GF-D8 (cell line): Measurements from ENCODE around the gene YES1.
"Not testable (repeated sequence)": the region's sequence is repeated elsewhere in the genome, so short reads cannot be mapped to it uniquely, and the experiment has no call there.

Experiments used
- DNase-seq: peaks from one replicate; lab custom pipeline; 2025; lab: John Stamatoyannopoulos, UW

The YES1 gene

DNA sequence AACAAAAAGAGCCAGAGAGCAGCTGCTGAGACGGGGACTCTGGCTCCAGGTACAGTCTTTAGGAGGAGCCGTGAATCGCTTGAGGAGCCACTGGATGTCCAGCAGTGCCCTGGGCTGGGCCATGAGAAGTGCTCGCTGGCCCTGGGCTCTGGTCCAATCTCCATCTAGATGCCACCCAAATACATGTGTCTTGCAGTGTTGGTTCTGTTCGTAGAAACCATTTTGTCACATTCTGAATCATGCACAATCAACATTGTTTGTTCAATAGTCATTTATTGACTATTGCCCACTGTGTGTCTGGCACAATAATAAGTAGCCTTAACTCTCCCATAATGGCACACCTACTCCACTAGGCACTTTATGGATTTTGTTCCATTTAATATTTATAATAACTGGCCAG is 128.5 kb downstream of the YES1 start:
- DNase-seq, result no peak

DNA sequence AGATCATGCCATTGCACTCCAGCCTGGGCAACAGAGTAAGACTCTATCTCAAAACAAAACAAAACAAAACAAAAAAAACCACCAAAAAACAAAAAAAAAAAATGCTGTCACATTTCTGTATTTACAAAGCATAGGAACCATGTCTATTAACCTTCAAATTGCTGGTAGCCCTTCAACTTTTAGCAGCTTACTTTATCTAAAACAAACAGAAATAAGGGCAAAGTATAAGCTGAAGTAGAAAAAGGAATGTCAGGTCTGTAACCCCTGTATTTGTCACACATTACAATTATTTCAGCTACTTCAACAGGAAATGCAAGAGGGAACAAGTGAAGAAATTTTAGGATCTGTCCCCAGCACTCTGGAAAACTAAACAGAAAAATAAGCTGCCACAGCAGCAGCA is 129.2 kb downstream of the YES1 start:
- DNase-seq, result no peak

DNA sequence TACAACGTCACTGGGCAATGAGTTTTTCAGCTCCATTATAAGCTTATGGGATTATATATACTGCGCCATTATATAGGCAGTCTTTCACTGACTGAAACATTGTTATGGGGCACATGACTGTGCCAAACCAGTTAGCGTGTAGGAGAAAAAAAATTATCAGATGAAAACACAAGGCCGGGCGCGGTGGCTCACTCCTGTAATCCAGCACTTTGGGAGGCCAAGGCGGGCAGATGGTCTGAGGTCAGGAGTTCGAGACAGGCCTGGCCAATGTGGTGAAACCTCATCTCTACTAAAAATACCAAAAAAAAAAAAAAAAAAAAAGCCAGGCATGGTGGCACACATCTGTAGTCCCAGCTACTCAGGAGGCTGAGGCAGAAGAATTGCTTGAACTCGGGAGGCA is 129.6 kb downstream of the YES1 start:
- DNase-seq, result not testable (repeated sequence)

DNA sequence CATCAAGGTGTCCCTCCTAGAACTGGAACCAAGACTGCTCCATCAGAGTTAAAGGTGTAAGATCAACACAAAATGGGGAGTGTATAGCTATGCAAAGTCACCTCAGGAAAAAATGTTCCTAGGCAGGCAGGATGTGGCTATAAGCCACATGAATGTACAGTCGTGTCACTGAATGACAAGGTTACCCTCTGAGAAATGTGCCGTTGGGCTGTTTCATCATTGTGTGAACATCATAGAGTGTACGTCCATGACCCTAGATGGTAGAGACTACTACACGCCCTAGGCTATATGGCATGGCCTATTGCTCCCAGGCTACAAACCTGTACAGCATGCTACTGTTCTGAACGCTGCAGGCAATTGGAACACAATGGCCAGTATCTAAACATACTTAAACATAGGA is 130.1 kb downstream of the YES1 start:
- no peak for DNase-seq

DNA sequence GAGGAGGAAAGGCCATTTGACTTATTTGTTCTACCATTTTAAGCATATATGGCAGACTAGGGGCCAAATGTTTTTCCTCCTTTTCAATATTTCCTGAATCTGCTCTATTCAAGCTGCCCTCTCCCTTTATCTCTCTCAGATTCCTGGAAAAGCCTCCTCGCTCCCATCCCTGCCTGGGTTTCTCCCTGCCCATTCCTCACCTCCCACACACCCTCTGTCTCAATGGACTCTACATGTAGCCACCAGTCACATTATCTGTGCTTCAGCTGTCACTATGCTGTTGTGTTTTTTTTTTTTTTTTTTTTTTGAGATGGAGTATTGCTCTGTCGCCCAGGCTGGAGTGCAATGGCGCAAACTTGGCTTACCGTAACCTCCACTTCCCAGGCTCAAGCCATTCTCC is 131.7 kb downstream of the YES1 start:
- no peak for DNase-seq

DNA sequence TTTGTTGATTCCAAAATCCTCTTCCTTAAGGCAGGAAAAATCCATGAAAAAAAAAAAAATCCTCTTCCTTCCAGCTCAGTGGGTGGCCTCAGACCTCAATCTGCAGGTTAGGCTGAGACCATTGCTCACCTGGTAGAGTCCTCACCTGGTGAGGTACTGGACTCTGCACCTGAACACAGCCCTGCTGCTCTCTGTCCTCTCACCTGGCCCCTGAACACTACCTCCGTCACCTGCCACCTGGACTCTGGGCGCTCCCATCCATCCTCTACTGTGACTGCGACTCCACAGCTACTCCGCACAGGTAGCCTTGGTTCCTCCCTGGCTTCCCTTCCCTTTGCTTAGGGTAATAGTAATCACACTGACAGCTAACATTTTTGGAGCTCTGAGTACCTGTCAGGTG is 132.5 kb downstream of the YES1 start:
- no peak for DNase-seq

DNA sequence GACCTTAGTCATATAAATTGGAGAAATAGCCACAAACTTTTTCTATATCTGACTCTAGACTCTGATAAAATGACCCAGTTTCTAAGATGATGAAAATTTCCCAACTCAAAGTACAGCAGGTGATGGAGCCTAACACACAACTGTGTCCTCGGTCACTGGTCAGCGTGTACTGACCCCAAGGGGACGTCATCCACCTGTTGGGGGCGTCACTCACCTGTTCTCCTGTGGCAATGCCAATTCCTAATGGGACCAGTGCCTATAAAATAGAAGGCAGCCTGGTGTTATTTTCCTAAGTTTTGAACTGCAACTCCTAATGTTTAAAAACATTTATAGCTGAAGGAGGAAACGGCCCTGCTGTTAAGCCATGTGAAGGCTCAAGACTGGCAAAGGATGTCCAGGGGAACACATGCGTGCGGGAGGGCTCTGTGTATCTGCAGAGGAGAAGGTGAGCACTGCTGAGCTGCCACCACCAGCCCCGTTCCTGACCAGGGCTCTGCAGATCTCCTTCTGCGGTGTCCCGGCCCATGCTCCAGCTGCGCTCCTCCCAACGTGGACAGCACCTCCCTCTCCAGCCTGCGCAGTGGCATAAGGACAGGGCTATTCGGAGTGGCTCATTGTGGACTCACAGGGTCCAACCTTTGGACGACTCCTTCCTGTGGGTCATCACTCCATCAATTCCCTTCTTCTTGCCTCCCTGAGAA is 133.4 kb downstream of the YES1 start:
- DNase-seq, result no peak

DNA sequence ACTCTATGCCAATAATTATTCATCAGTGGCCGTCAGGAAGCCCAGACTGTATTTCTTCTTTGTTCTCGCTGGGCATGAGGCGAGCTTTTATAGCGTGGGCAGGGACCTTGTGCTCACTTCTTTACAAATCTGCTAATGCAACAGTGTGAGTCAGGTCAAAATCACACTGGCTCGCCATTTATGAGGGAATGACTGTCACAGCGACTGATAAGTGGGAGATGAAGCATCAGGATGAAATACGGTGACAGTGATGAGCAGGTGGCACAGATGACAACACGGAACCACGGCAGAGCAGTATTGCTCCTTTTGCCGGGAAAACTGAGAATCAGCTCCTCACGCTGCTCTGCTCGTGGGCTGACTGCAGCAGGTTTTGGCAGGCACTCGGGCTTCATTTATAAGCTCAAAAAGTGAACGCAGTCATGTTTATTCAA is 134.1 kb downstream of the YES1 start:
- DNase-seq, result no peak

DNA sequence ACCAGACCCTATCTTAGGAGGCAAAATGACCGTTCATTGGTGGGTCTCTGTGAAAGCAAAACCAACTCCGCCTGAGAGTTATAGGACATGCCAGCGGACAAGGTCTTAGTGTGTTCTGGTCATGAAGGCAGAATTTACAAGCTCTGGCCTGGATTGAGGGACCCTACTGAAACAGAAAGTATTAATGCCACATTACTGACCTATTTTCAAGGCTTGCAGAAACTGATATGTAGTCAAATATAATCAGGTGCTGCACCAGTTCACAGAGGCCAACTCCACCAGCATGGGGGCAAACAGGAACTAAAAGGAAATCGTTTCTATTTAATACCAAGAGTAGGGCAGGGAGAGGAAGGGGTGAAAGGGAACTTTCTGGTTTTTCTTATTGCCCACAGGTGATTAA is 134.9 kb downstream of the YES1 start:
- no peak for DNase-seq

DNA sequence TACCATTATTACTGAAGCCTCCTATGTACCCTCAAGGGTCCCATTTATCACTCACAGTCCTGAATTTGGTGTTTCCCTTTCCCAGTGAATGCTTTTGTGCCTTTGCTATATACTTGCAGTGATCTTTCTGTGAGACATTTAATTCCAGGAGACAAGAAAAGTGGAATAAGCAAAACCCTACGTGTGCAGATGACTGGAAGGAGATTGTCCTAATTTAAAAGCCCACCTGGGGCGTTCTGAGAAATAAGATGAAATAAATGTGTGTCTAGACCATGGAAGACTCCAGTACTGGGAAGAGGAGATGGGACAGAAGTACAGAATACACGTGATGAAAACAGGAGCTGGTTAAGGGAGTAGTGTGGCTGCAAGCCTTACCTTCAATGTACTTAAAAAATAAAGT is 135.3 kb downstream of the YES1 start:
- DNase-seq, result no peak

DNA sequence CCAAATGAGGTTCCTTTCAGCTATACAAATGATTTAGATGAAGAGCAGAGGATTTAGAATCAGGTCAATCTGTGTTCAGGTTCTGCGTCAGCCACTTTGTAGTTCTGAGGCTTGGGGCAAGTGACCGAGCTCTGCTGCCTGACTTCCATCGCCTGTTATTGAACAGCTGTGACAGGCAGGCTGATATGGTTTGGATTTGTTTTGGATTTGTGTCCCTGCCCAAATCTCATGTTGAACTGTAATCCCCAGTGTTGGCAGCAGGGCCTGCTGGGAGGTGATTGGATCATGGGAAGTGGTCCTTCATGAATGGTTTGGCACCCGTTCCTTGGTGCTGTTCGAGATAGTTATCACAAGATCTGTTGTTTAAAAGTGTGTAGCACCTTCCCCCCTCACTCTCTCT is 136.0 kb downstream of the YES1 start:
- DNase-seq, result no peak

DNA sequence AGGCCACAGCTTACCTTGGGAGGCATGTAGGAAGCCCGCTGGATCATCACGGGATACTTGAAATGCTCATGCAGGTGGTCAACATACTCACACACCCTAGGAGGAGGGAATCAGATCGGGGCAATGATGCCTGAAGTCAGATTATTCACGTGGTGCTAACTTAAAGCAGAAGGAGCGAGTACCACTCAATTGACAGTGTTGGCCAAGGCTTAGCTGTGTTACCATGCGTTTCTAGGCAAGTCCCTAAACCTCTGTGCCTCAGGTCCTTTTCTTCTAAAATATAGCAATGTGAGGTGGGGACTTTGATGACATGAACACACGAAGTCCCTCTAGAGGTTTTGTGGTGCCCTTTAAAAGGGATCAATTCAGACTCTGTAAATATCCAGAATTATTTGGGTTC is 136.7 kb downstream of the YES1 start:
- no peak for DNase-seq

DNA sequence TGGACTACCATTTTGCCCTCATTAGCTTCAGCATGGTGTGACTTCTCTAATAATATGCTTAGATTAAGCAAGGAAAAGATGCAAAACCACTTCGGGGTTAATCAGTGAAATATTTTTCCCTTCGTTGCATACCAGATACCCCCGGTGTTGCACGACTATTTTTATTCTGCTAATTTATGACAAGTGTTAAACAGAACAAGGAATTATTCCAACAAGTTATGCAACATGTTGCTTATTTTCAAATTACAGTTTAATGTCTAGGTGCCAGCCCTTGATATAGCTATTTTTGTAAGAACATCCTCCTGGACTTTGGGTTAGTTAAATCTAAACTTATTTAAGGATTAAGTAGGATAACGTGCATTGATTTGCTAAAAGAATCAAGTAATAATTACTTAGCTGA is 138.3 kb downstream of the YES1 start:
- DNase-seq, result no peak

DNA sequence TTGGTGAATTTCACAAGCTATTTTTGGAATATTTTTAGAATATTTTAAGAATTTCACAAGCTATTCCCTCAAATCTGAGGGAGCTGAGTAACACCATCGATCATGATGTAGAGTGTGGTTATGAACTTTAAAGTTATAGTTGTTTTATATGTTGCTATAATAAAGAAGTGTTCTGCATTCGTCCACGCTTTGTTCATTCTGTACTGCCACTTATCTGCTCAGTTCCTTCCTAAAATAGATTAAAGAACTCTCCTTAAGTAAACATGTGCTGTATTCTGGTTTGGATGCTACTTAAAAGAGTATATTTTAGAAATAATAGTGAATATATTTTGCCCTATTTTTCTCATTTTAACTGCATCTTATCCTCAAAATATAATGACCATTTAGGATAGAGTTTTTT is 138.7 kb downstream of the YES1 start:
- no peak for DNase-seq
